Activated naive CD4-positive, alpha-beta T cell treated with anti-CD3 and anti-CD28 coated beads, Interleukin-2, amount 50 U/mL, for 24 hours (primary cell): ENCODE measurements around the gene QRICH1.

ENCODE experiments used
- H3K27ac Mint-ChIP-seq: one replicate; pipeline ENCODE4 v1.8.0; 2021; ENCODE audit warnings: mild to moderate bottlenecking, mixed read lengths
- H3K27me3 Mint-ChIP-seq: one replicate; pipeline ENCODE4 v1.8.0; 2021; ENCODE audit warnings: mixed read lengths
- H3K36me3 Mint-ChIP-seq: one replicate; pipeline ENCODE4 v1.8.0; 2021; ENCODE audit warnings: mixed read lengths
- H3K4me1 Mint-ChIP-seq: one replicate; pipeline ENCODE4 v1.8.0; 2021; ENCODE audit warnings: mixed read lengths
- H3K4me3 Mint-ChIP-seq: one replicate; pipeline ENCODE4 v1.8.0; 2021; ENCODE audit warnings: mild to moderate bottlenecking, mixed read lengths
- H3K9me3 Mint-ChIP-seq: one replicate; pipeline ENCODE4 v1.8.0; 2021; ENCODE audit warnings: mixed read lengths

Gene QRICH1

DNA sequence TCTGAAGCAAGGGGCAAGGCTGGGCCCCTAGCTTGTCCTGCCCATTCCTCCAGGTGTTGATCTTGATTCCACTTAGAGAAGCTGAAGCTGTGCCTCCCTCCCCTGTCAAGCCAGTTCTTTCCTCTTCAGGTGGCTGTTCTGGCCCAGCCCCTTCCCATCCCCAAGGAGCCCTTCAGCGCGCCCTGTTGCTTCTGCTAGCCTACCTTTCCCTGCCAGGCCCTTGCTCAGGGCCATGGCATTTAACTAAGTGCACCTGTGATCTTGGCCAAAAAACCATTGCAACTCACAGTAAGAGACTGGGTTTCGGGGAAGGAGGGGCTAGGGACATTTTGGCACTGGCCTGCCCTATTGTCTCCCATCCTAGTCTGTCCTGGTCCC is 88.6 kb downstream of the QRICH1 start:
- no peak overlapping the region for H3K27ac Mint-ChIP-seq
- H3K9me3 Mint-ChIP-seq = no peaks in the 10 kb centered on the region
- no peaks in the 10 kb centered on the region for H3K27me3 Mint-ChIP-seq
- no peak overlapping the region for H3K4me3 Mint-ChIP-seq
- peaks cover 4% of the 10 kb centered on the region for H3K36me3 Mint-ChIP-seq
- H3K4me1 Mint-ChIP-seq = peaks cover 24% of the 10 kb centered on the region

- H3K4me1 Mint-ChIP-seq = peaks cover 24% of the 10 kb centered on the region
- no peaks in the 10 kb centered on the region for H3K27me3 Mint-ChIP-seq
- no peak overlapping the region for H3K27ac Mint-ChIP-seq
- H3K9me3 Mint-ChIP-seq = no peaks in the 10 kb centered on the region
- peaks cover 4% of the 10 kb centered on the region for H3K36me3 Mint-ChIP-seq
- no peak overlapping the region for H3K4me3 Mint-ChIP-seq
Observed at GRCh38 chr3:49004352-49005302, 89.2 kb downstream of the QRICH1 start.

DNA sequence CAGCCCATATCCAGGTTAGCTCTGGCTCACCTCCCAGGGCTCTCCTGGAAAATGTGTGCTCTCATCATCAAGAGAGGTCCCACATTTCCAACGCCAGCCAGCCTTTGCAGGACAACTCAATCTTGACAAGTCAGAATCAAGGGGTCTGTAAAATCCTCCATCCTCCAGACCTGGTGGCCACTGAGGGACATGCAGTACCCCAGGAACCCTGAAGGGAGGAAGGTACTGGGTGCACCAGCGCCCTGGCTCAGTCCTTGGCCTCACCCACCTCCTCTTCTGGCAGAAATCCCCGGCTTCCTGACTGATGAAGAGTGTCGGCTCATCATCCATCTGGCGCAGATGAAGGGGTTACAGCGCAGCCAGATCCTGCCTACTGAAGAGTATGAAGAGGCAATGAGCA is 92.7 kb downstream of the QRICH1 start:
- Mint-ChIP-seq H3K27ac (peak overlapping the region; percentile 36), H3K27me3 (no peaks in the 10 kb centered on the region), H3K4me1 (no peaks in the 10 kb centered on the region), H3K4me3 (no peak overlapping the region), H3K36me3 (no peaks in the 10 kb centered on the region), H3K9me3 (no peaks in the 10 kb centered on the region)

- Mint-ChIP-seq H3K27me3 (no peaks in the 10 kb centered on the region), H3K9me3 (no peaks in the 10 kb centered on the region), H3K4me3 (no peak overlapping the region), H3K4me1 (peaks cover 11% of the 10 kb centered on the region), H3K27ac (peak overlapping the region; percentile 18), H3K36me3 (no peaks in the 10 kb centered on the region)
Observed at GRCh38 chr3:48999085-48999858, 94.6 kb downstream of the QRICH1 start.

DNA sequence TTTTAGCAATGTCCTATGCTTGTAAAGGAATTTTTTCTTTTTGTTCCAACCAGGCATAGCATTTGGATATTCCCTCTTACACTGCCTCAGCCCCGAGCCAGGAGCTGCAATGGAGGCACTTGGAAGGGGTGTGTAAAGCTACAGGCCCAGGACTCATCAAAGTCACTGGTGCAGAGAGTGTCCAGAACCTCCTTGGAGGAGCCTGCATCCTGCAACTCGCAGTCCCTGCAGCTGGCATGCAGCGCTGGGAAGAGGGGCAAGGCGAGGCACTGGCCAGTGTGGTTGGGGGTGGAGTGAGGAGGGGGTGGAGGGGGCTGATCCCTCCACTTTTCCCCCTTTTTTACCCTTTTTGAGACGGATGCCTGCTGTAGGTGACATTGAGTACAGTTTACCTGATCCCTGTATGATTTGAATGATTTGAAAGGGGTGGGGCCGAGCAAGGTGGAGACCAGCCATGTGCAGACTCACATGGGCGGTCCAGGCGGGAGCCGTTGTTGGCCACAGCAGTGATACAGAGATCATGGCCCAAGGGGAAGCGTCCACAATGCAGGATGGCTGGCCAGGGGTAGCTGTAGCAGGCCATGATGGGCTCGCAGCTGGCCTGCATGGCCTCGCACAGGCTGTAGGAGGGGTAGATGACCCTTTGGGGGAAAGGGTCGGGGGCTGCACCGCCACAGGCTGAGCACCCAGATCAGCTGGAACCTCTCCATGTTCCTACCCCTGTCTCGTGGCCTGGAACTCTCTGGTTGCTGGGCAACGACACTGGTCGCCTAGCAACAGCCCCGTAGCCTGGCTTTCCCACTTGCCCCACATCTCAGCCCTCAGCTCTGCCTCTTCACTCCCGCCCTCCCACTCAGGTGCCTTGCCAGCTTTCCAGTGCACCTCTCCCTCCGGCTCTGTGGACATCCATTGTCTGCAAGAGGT is 95.9 kb downstream of the QRICH1 start:
- no peak overlapping the region for H3K27ac Mint-ChIP-seq
- peaks cover 11% of the 10 kb centered on the region for H3K4me1 Mint-ChIP-seq
- H3K4me3 Mint-ChIP-seq = no peak overlapping the region
- H3K27me3 Mint-ChIP-seq = no peaks in the 10 kb centered on the region
- no peaks in the 10 kb centered on the region for H3K9me3 Mint-ChIP-seq
- no peaks in the 10 kb centered on the region for H3K36me3 Mint-ChIP-seq

- H3K9me3 Mint-ChIP-seq = no peaks in the 10 kb centered on the region
- no peaks in the 10 kb centered on the region for H3K27me3 Mint-ChIP-seq
- H3K27ac Mint-ChIP-seq = peak overlapping the region; percentile 43
- peaks cover 11% of the 10 kb centered on the region for H3K4me1 Mint-ChIP-seq
- no peaks in the 10 kb centered on the region for H3K36me3 Mint-ChIP-seq
- no peak overlapping the region for H3K4me3 Mint-ChIP-seq
Observed at GRCh38 chr3:48997102-48997635, 96.7 kb downstream of the QRICH1 start.

GRCh38 chr3:48996640-48997039 is 97.2 kb downstream of the QRICH1 start:
- H3K4me1 Mint-ChIP-seq = peaks cover 17% of the 10 kb centered on the region

GRCh38 chr3:48993834-48994233 is 100.0 kb downstream of the QRICH1 start:
- Mint-ChIP-seq H3K27me3 (no peaks in the 10 kb centered on the region), H3K9me3 (no peaks in the 10 kb centered on the region), H3K4me1 (peaks cover 35% of the 10 kb centered on the region), H3K27ac (no peak overlapping the region), H3K36me3 (no peaks in the 10 kb centered on the region), H3K4me3 (no peak overlapping the region)

More at GRCh38 chr3:48996640-48997039, 97.2 kb downstream of the QRICH1 start:
- Mint-ChIP-seq H3K9me3 (no peaks in the 10 kb centered on the region), H3K36me3 (no peaks in the 10 kb centered on the region), H3K27ac (no peak overlapping the region), H3K27me3 (no peaks in the 10 kb centered on the region), H3K4me3 (no peak overlapping the region)

GRCh38 chr3:48991851-48992545 is 101.9 kb downstream of the QRICH1 start:
- H3K27ac Mint-ChIP-seq = no peak overlapping the region
- no peaks in the 10 kb centered on the region for H3K9me3 Mint-ChIP-seq
- no peaks in the 10 kb centered on the region for H3K36me3 Mint-ChIP-seq
- peaks cover 42% of the 10 kb centered on the region for H3K4me1 Mint-ChIP-seq
- peak overlapping the region; percentile 95 for H3K4me3 Mint-ChIP-seq
- H3K27me3 Mint-ChIP-seq = no peaks in the 10 kb centered on the region

DNA sequence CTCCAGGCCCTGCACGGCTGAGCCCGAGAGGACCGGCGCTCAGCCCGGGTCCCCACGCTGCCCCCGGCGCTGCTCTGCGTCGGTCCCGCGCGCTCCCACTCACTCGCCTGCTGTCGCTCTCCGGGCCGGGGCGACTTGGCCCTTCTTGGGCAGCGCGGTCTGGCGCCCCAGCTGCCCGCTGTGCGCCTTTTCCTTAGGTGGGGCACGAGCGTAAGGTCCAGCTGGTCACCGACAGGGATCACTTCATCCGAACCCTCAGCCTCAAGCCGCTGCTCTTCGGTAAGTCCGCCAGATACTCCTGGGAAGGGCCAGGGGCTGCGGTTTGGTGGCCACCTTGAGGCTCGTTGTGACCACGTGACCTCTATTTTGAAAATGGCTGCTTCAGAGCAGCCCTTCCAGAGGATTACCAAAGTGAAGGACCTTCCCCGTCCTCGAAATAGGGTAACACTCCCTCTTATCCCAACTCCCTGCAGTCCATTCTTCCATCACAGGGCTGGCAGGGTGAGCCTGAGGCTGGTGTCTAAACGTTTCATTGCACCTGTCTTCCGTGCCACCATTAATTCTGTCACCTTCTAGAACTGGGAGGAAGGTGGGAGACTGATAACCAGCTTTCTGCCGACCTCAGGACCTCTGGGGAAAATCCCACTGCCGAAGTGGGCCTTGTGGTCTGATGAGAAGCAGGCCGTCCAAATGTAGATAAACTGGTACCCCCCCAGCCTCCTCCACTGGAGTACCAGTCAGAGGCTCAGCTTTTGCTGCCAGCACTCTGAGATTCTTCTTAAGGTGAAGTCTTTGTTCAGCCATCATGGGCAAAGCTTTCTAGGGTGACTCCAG is 103.0 kb downstream of the QRICH1 start:
- peak overlapping the region; percentile 95 for H3K4me3 Mint-ChIP-seq
- no peaks in the 10 kb centered on the region for H3K9me3 Mint-ChIP-seq
- H3K36me3 Mint-ChIP-seq = no peaks in the 10 kb centered on the region
- peaks cover 42% of the 10 kb centered on the region for H3K4me1 Mint-ChIP-seq
- no peaks in the 10 kb centered on the region for H3K27me3 Mint-ChIP-seq
- H3K27ac Mint-ChIP-seq = peak overlapping the region; percentile 94

- peak within 1 kb of the TSS; percentile 95 for H3K4me3 Mint-ChIP-seq
- H3K9me3 Mint-ChIP-seq = no peaks in the 10 kb centered on the region
- peak within 1 kb of the TSS; percentile 94 for H3K27ac Mint-ChIP-seq
- H3K27me3 Mint-ChIP-seq = no peaks in the 10 kb centered on the region
- no peaks in the 10 kb centered on the region for H3K36me3 Mint-ChIP-seq
- H3K4me1 Mint-ChIP-seq = peaks cover 38% of the 10 kb centered on the region
Observed at GRCh38 chr3:48989796-48990635, 103.9 kb downstream of the QRICH1 start, which contains the start of gene P4HTM. P4HTM (plus strand) TSS chr3:48990241; CDS start chr3:48990257, 16 bp downstream.

DNA sequence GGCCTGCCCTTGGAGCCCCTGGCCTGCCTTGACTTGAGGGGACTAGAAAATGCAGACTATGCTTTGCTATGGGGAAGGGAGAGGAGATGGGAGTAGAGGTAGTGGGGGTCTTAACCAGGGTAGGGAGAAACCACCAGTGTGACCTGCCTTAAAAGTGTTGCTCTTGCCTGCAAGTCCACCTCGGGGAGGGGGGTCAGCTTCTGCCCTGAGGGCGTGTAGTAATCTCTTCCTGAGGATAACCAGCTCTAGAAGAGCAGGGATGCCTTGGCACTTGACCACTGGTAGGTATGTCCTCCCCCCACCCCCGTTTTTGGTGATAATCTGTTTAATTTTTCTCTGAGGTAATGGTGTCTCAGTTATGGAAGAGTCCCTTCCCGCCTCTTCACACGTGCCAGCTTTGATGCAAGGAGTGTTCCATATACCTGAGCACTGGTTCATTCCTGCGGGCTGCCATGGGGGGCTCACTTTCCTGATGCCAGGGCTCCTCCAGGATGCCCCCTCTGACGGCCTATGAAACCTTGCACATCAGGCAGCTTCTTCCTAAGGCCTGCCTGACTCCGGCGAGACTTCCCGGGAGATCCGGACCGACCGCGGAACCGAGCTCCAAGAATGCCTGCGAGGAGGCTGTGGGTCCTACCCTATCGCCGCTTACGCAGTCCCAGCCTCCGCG is 104.6 kb downstream of the QRICH1 start:
- H3K4me1 Mint-ChIP-seq = peaks cover 31% of the 10 kb centered on the region
- peak overlapping the region; percentile 91 for H3K27ac Mint-ChIP-seq
- peak overlapping the region; percentile 93 for H3K4me3 Mint-ChIP-seq
- H3K36me3 Mint-ChIP-seq = no peaks in the 10 kb centered on the region
- no peaks in the 10 kb centered on the region for H3K27me3 Mint-ChIP-seq
- no peaks in the 10 kb centered on the region for H3K9me3 Mint-ChIP-seq
